ENCODE measurements around the gene CEACAM8.
"Not testable (repeated sequence)": the region's sequence is repeated elsewhere in the genome, so short reads cannot be mapped to it uniquely, and the experiment has no call there.

The CEACAM8 gene

DNA sequence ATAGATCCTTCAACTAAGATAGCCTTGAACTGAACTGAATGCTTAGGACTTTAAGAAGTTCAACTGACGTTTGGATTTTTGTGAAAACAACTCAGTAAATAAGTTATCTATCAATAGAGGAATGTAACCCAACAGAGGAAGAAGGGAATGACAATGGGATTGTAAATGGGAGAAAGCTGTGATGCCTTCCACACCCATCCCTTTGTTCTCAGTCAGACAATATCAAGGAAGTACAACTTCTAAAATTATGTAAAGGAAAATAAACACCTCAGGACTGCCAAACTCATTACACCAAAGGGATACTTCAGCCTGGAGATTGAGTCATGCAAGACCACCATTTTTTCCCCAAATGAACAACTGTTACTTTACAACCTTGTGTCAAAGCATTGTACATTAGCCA, 21.1 kb downstream of the CEACAM8 start:
- no peak for DNase-seq (ENCODE audit: low read depth)

DNA sequence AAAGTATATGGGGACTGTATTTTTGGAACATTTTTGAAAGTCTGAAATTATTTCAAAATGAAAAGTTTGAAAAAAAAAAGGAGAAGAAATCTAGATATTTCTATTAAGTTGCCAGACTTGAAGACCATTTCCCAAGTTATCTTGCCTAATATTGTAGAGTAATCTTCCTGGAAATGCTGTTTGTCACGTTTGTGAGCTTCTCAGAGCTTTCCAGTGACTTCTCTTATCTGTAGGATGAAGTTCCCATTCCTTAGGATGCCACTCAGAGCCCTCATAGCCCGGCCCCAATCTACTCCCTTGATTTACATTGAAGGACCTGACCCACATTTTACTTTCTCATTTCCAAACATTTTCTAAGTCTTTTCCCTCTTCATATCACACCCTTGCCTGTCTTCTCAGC, 23.6 kb downstream of the CEACAM8 start:
- no peak for DNase-seq (ENCODE audit: low read depth)

DNA sequence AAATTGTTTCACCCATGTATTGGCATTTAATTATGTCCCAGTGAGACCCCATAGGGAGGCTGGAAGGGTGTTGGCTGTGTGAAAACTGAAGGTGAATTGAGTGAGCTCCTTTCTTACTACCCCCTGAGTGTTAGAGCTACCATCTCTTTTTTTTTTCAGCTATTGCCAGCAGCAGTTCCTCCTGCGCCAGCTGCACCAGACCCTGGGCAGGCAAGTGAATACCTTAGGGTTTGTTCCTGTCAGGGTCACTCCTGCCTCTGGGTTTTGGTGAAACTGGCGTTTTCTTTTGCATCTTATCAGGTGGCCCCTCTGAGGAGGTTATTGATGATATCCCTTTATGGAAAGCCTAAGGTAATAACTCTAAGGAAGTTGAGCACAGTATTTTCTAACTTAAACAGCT, 25.5 kb downstream of the CEACAM8 start:
- no peak for DNase-seq (ENCODE audit: low read depth)

GRCh38 chr19:42568006-42568405, 26.7 kb downstream of the CEACAM8 start:
- no peak for DNase-seq (ENCODE audit: low read depth)

DNA sequence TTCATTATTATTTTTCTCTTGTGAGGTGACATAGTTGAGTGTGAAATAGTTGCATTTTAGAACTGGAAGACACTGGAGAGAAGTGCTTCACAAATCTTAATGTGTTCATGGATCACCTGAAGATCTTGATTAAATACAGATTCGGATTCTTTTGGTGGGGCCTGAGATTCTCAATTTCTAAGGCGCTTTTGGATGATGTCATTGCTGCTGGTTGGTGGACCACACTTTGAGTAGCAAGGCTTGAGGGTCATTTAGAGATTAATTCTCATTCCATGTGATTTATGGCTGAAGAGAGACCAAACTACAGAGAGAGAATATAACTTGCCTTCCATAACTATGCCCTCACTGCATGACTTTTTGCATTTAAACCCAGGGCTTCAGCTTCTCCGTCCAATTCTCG, 27.2 kb downstream of the CEACAM8 start:
- no peak for DNase-seq (ENCODE audit: low read depth)

DNA sequence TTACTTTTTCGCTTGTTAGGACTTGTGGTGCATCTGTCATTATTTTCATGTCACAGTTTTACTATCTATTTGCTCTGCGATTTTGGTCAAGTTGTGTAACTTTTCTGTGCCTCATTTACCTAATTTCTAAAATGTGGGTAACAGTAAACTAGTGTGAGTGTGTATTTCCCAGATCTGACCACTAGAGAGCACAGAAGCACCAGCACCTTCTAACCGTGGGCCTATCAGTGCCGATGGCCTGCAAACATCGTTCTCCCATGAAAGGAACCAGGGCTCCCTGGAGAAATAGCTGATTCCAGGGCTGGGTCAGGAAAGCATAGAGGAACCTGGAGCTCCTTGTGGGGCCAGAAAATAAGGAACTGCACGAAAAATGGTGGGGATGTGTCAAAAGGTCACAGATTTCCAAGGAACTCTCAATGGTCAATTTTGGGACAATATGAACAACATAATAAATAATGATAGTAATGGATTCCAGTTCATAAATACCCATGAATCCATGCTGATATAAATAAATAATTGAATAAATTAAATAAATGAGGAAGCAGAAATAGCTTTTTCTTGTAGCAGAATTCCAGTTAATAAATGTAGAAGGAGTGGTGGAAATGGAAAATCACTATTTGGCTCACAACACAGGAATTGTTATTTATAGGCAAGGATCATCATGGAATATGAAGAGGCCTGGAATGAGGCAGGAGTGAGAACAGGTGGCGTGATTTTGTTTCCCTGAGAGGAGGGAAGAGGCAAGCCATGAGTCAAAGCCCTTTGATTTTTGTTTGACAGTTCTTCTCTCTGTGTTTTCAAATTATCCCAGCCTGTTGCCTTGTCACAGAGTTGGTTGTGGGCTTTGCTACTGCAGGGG, 31.1 kb downstream of the CEACAM8 start:
- DNase-seq (ENCODE audit: low read depth): no peak

DNA sequence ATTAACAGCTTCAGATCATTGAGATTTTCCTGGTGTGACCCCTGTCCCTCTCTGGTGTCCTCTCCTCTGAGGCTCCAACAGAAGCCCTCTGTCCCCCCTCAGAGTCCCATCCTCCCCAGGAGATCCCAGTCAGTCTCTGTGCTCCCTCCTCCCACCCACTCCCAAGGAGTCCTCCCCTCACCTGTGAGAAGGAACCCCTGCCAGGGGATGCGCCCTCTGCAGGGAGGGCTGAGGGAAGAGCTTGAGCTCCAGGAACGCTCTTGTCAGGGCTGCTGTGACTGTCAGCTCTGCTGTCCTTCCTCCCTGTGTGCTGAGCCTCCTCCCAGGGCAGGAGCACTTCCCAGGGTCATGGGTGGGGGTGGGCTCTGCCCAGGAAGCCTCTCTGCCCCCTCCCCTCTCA, 33.2 kb downstream of the CEACAM8 start:
- DNase-seq (ENCODE audit: low read depth): no peak

- no peak for DNase-seq (ENCODE audit: low read depth)
These were observed 34.0 kb downstream of the CEACAM8 start for GRCh38 chr19:42560731-42561130.

DNA sequence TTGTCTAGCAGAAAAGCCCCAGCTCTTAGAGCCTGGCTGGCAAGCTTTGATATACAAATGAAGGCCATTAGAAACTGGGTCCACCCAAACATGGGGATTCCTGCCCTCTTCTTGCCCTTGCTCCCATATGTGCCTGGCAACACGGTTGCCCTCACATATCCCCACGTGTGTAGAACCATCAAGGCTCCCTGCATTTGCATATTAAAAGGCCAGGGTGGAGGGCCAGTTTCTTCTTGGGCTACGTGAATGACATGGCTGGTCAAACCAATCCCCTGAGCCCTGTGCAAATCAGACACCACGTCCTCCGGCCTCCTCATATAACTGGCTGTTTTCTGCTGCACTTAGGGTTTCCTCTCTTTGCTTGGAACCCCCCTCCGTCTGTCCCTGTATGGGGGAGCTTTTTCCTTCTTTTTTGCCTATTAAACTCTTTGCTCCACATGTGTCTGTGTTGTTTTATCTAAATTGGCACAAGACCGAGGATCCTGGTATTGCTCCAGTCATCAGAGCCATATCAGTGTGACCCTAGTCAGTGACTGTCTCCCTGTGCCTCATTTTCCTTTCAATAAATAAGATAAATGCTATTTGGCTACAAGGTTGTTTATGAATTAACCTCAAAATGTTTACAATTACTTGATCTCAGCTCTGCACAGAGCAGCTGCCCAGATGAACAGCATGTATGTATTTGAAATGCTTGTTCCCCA, 36.1 kb downstream of the CEACAM8 start:
- DNase-seq (ENCODE audit: low read depth): no peak

- DNase-seq (ENCODE audit: low read depth): not testable (repeated sequence)
These were observed 37.3 kb downstream of the CEACAM8 start for GRCh38 chr19:42557386-42557871.

DNA sequence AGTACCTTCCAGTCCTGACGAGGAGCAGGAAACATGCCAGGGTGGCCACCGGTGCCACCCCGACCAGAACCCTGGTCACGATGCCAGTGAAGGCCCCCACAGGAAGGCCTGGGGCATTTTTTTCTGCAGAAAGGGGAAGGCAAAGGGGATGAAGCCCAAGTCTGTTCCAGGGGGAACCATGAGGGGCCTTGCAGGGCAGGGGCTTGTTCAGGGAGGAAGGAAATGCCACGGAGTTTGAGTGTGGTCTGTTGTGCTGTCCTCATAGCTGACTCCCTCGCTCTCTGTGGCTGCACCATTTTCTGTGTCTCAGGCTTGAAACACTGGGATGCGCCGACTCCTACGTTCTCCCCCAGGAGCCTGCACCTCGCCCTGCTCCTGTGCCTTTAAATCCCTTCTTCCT, 38.9 kb downstream of the CEACAM8 start:
- DNase-seq (ENCODE audit: low read depth): no peak

DNA sequence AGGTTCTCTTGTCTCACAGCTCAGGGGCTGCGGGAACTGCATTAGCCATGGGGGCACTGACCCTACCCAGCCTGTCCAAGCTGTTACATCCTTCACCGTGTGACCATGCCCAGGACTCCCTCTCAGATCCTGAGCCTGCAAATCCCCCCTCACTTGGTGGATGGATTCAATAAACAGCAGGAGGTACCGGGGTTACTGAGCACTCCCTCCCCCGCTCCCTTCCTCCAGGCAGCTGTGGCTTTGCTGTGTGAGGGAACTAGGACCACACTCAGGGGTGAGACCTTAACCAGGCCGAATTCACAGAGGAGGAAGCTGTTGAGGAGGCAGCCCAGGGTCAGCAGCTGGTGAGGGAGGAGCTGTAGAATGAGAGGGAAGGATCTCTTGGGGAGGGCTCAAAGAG, 39.4 kb downstream of the CEACAM8 start:
- no peak for DNase-seq (ENCODE audit: low read depth)

DNA sequence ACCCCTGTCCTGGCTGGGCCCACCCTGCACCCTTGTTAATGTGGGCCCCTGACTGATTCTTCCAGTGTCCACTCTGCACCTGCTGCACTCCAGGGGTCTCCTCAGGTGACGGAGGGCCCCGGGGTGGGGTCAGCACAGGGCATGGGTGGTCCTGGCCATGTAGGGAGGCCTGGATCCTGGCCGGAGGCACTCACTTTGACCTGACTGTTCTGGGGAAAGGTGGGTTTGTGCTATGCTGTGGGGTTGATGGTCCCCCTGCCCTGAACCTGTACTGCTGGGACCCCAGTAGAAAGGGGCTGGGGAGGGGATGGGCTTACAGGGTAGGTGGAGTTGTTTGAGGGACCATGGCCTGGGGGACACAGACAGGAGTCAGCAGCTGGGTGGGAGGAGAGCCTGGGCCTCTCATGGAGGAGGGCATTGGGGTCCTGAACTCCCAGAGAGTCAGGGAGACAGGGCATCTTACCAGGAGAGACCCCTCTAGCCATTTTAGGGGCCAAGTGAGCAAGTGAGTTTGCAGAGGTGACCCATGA, 40.6 kb downstream of the CEACAM8 start:
- no peak for DNase-seq (ENCODE audit: low read depth)

DNA sequence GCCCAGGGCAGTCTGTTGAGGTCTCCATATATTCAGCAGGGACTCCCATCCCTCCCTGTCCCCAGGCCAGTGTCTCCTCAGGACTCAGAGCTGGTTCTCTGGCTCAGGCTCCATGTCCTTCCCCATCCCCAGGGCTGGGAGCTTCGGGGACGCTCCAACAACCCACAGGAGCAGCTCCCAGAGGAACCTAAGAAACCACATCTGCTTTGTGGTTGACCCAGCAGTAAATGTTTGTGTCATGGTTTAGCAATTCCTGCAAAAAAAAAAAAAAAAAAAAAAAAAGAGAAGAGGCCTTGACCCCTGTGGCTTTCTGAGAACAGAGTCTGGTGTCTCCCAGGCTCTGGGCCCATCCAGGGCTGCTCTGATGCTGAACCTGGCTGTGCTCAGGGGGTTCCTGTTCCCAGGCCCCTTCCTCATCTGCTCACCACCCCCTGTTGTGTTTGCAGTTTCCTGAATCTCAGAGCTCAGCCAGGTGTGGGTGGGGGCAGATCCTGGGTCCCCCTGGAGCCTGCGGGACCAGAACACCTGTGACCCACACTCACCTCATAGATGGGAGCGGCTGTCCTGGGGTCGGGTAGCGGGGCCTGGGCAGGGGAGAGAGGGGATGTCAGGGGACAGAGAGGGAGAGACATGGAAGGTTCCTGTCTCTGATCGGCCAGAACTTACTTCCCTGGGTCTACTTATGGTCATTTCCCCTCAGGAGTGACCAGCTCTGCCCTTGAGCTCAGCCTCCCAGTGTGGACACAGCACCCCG, 41.3 kb downstream of the CEACAM8 start:
- no peak for DNase-seq (ENCODE audit: low read depth)

DNA sequence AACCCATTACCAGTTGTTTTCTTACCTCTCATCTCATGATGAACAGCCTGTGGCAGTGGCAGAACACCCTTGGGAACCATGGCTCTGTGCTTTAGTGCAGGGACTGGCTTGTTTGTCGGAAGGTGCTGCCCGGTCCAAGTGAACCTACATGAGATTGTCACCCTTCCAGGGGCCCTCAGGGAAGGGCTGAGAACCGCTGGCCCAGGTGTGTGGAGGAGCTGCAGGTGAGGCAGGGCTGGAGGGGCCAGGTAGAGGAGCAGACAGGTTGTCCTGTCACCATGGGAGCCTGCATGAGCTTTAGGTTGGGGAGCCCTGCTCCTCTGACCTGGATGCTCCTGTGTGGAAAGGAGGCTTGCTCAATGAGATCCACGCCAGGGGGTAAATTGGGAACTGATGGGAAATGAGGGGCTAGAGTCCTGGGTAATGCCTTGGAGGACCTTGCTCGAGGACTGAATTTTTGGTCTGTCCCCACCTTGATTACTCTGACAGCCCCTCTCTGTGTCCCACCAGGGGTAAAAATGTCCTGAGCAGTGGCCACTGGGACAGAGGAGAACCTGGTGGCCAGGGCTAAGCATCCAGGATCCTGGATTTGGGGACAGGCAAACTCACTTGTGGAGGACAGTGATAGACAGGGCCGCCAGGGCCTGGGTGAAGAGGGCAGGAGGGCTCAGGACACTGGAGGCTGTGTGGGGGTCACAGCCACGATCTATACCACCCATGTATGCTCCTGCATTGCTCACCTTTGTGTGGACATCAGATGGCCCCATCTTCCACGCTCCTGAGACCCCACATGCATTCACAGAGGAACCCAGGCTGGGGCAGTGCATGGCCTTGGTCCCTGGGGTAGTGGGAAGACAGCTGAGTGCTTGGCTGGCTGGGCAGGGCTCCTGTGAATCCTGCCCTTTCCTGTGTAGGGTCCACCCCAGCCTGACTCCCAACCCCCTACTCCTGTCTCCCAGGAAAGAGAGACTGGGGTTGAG, 42.3 kb downstream of the CEACAM8 start:
- no peak for DNase-seq (ENCODE audit: low read depth)

GRCh38 chr19:42550521-42550920, 44.2 kb downstream of the CEACAM8 start:
- DNase-seq (ENCODE audit: low read depth): not testable (repeated sequence)

DNA sequence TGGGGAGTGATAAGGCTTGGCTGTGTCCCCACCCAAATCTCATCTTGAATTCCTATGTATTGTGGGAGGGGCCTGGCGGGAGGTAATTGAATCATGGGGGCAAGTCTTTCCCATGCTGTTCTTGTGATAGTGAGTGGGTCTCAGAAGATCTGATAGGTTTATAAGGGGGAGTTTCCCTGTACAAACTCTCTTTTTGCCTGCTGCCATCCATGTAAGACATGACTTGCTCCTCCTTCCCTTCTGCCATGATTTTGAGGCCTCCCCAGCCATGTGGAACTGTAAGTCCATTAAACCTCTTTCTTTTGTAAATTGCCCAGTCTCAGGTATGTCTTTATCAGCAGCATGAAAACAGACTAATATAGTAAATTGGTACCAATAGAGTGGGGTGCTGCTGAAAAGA, 45.7 kb downstream of the CEACAM8 start:
- DNase-seq (ENCODE audit: low read depth): not testable (repeated sequence)

GRCh38 chr19:42548552-42548951, 46.2 kb downstream of the CEACAM8 start:
- no peak for DNase-seq (ENCODE audit: low read depth)

- DNase-seq (ENCODE audit: low read depth): no peak
These were observed 46.8 kb downstream of the CEACAM8 start for GRCh38 chr19:42547929-42548328.

- DNase-seq (ENCODE audit: low read depth): no peak
These were observed 47.8 kb downstream of the CEACAM8 start for GRCh38 chr19:42546831-42547500.

- DNase-seq (ENCODE audit: low read depth): no peak
These were observed 50.6 kb downstream of the CEACAM8 start for GRCh38 chr19:42544146-42544545.

Data from stimulated activated CD4-positive, alpha-beta T cell treated with anti-CD3 and anti-CD28 coated beads, Interleukin-2, amount 100 ng/mL, for 4 hours (primary cell).